Prostate gland (tissue), 2 donors: ENCODE results near the gene SULT6B1.

Experiments used
- POLR2A ChIP-seq: fragments of 450-650 bp; IDR thresholded peaks from one replicate; pipeline ENCODE4 v1.6.1; 2016; ENCODE audit warnings: antibody characterized with exemption, mild to moderate bottlenecking
- TF ChIP-seq, protein P1 (sequence below), 4 experiments: fragments of 200-600 bp in 2 of 4; fragments of 450-650 bp in 2 of 4; sonication (generic) in 2 of 4; IDR thresholded peaks; 1 replicate in 3 of 4; 2 replicates in 1 of 4; pipeline ENCODE4 v1.5.1; 2016 to 2019; ENCODE audit warnings: antibody characterized with exemption in 4 of 4, mild to moderate bottlenecking in 2 of 4, moderate library complexity in 2 of 4

DNA sequence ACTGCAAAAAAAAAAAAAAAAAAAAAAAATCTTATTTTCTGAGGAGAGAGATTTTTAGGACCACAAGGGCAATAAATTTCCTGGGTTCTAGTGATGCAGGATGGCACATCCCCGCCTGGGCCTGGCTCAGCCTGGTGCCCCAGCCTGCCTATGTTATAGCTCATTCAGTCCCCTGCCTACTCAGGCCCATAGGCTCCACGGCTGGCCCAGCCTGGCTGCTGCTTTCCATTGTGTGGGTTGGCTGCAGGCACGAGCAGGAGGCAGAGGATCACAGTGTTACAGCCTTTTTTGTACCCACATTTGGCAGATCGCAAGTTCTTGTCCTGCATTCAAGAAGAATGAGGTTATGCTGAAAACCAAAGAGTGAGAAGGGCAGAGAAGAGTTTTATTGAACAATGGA lies 2.8 kb upstream of the SULT6B1 start:
- TF ChIP-seq, protein P1, sequence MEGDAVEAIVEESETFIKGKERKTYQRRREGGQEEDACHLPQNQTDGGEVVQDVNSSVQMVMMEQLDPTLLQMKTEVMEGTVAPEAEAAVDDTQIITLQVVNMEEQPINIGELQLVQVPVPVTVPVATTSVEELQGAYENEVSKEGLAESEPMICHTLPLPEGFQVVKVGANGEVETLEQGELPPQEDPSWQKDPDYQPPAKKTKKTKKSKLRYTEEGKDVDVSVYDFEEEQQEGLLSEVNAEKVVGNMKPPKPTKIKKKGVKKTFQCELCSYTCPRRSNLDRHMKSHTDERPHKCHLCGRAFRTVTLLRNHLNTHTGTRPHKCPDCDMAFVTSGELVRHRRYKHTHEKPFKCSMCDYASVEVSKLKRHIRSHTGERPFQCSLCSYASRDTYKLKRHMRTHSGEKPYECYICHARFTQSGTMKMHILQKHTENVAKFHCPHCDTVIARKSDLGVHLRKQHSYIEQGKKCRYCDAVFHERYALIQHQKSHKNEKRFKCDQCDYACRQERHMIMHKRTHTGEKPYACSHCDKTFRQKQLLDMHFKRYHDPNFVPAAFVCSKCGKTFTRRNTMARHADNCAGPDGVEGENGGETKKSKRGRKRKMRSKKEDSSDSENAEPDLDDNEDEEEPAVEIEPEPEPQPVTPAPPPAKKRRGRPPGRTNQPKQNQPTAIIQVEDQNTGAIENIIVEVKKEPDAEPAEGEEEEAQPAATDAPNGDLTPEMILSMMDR (IDR thresholded peaks at IDR 0.05): no peak
- no peak for TF ChIP-seq POLR2A
